Measurements from ENCODE around the gene PTS. TPM values are rescaled to one million over a fixed set of nuclear protein-coding genes. Genes with fewer than 3 reads are reported as not detected.

Gene PTS
- total RNA-seq, 1 donor from 2014 or later, result 28.9 TPM

GRCh38 chr11:112249871-112250610 is 23.8 kb downstream of the PTS start:
- Mint-ChIP-seq H3K4me1 (ENCODE audit: low read depth) (no peaks in the 10 kb centered on the region), H3K36me3 (ENCODE audit: low read depth) (no peaks in the 10 kb centered on the region), H3K27me3 (ENCODE audit: insufficient read depth) (peaks cover 2% of the 10 kb centered on the region), H3K4me3 (no peak overlapping the region), H3K27ac (no peak overlapping the region), H3K9me3 (no peaks in the 10 kb centered on the region)
- intact Hi-C loops (cut with micrococcal nuclease), result no loop called here
- no peak for DNase-seq (ENCODE audit: low spot score)

- no peak overlapping the region for H3K4me3 Mint-ChIP-seq
- H3K4me1 Mint-ChIP-seq (ENCODE audit: low read depth), result no peaks in the 10 kb centered on the region
- intact Hi-C loops (cut with micrococcal nuclease), result no loop called here
- no peaks in the 10 kb centered on the region for H3K9me3 Mint-ChIP-seq
- no peak for DNase-seq (ENCODE audit: low spot score)
- H3K36me3 Mint-ChIP-seq (ENCODE audit: low read depth), result no peaks in the 10 kb centered on the region
- H3K27me3 Mint-ChIP-seq (ENCODE audit: insufficient read depth), result no peaks in the 10 kb centered on the region
- H3K27ac Mint-ChIP-seq, result no peak overlapping the region
Measured at GRCh38 chr11:112253605-112254242, 27.5 kb downstream of the PTS start.

- Mint-ChIP-seq H3K27me3 (ENCODE audit: insufficient read depth) (no peaks in the 10 kb centered on the region), H3K4me3 (no peak overlapping the region), H3K36me3 (ENCODE audit: low read depth) (no peaks in the 10 kb centered on the region), H3K9me3 (no peaks in the 10 kb centered on the region), H3K4me1 (ENCODE audit: low read depth) (no peaks in the 10 kb centered on the region), H3K27ac (no peak overlapping the region)
- intact Hi-C loops (cut with micrococcal nuclease), result no loop called here
- no peak for DNase-seq (ENCODE audit: low spot score)
Measured at GRCh38 chr11:112255067-112255720, 29.0 kb downstream of the PTS start.

GRCh38 chr11:112260490-112260889 is 34.3 kb downstream of the PTS start, which contains the start of gene PLET1:
Gene PLET1 (minus strand): TSS chr11:112260860. CDS start chr11:112260589, 271 bp downstream.
- Mint-ChIP-seq H3K4me3 (no peak within 1 kb of the TSS), H3K4me1 (ENCODE audit: low read depth) (no peaks in the 10 kb centered on the region), H3K27ac (no peak within 1 kb of the TSS), H3K9me3 (no peaks in the 10 kb centered on the region), H3K36me3 (ENCODE audit: low read depth) (no peaks in the 10 kb centered on the region), H3K27me3 (ENCODE audit: insufficient read depth) (peaks cover 3% of the 10 kb centered on the region)
- DNase-seq (ENCODE audit: low spot score), result no peak
- intact Hi-C loops (cut with micrococcal nuclease), result no loop called here

- no peak for DNase-seq (ENCODE audit: low spot score)
- H3K4me1 Mint-ChIP-seq (ENCODE audit: low read depth), result no peaks in the 10 kb centered on the region
- no peaks in the 10 kb centered on the region for H3K36me3 Mint-ChIP-seq (ENCODE audit: low read depth)
- no peak overlapping the region for H3K27ac Mint-ChIP-seq
- H3K9me3 Mint-ChIP-seq, result no peaks in the 10 kb centered on the region
- no peak overlapping the region for H3K4me3 Mint-ChIP-seq
- intact Hi-C loops (cut with micrococcal nuclease), result no loop called here
- peaks cover 6% of the 10 kb centered on the region for H3K27me3 Mint-ChIP-seq (ENCODE audit: insufficient read depth)
Measured at GRCh38 chr11:112265659-112266409, 39.6 kb downstream of the PTS start.

- Mint-ChIP-seq H3K9me3 (no peaks in the 10 kb centered on the region), H3K4me3 (no peak overlapping the region), H3K36me3 (ENCODE audit: low read depth) (no peaks in the 10 kb centered on the region), H3K27ac (no peak overlapping the region), H3K4me1 (ENCODE audit: low read depth) (no peaks in the 10 kb centered on the region), H3K27me3 (ENCODE audit: insufficient read depth) (peaks cover 6% of the 10 kb centered on the region)
- intact Hi-C loops (cut with micrococcal nuclease), result no loop called here
- DNase-seq (ENCODE audit: low spot score), result no peak
Measured at GRCh38 chr11:112266410-112266778, 40.2 kb downstream of the PTS start.

GRCh38 chr11:112267188-112267591 is 41.0 kb downstream of the PTS start:
- no peaks in the 10 kb centered on the region for H3K9me3 Mint-ChIP-seq
- H3K4me1 Mint-ChIP-seq (ENCODE audit: low read depth), result no peaks in the 10 kb centered on the region
- H3K27me3 Mint-ChIP-seq (ENCODE audit: insufficient read depth), result peaks cover 2% of the 10 kb centered on the region
- no peaks in the 10 kb centered on the region for H3K36me3 Mint-ChIP-seq (ENCODE audit: low read depth)
- no peak overlapping the region for H3K4me3 Mint-ChIP-seq
- no peak overlapping the region for H3K27ac Mint-ChIP-seq
- DNase-seq (ENCODE audit: low spot score), result no peak
- intact Hi-C loops (cut with micrococcal nuclease), result no loop called here

- H3K9me3 Mint-ChIP-seq, result no peaks in the 10 kb centered on the region
- intact Hi-C loops (cut with micrococcal nuclease), result no loop called here
- H3K4me1 Mint-ChIP-seq (ENCODE audit: low read depth), result no peaks in the 10 kb centered on the region
- no peak for DNase-seq (ENCODE audit: low spot score)
- H3K4me3 Mint-ChIP-seq, result no peak overlapping the region
- H3K36me3 Mint-ChIP-seq (ENCODE audit: low read depth), result no peaks in the 10 kb centered on the region
- H3K27me3 Mint-ChIP-seq (ENCODE audit: insufficient read depth), result peaks cover 2% of the 10 kb centered on the region
- H3K27ac Mint-ChIP-seq, result no peak overlapping the region
Measured at GRCh38 chr11:112268406-112268805, 42.2 kb downstream of the PTS start.

GRCh38 chr11:112269139-112269538 is 42.9 kb downstream of the PTS start:
- intact Hi-C loops (cut with micrococcal nuclease), result no loop called here
- Mint-ChIP-seq H3K27me3 (ENCODE audit: insufficient read depth) (peaks cover 2% of the 10 kb centered on the region), H3K36me3 (ENCODE audit: low read depth) (no peaks in the 10 kb centered on the region), H3K4me3 (no peak overlapping the region), H3K27ac (no peak overlapping the region), H3K9me3 (no peaks in the 10 kb centered on the region), H3K4me1 (ENCODE audit: low read depth) (no peaks in the 10 kb centered on the region)
- DNase-seq (ENCODE audit: low spot score), result no peak

- Mint-ChIP-seq H3K9me3 (no peaks in the 10 kb centered on the region), H3K4me3 (no peak overlapping the region)
Measured at GRCh38 chr11:112270551-112271180, 44.4 kb downstream of the PTS start.

GRCh38 chr11:112271242-112271641 is 45.0 kb downstream of the PTS start:
- no peaks in the 10 kb centered on the region for H3K9me3 Mint-ChIP-seq
- no peak overlapping the region for H3K4me3 Mint-ChIP-seq
- no peaks in the 10 kb centered on the region for H3K36me3 Mint-ChIP-seq (ENCODE audit: low read depth)
- peaks cover 4% of the 10 kb centered on the region for H3K4me1 Mint-ChIP-seq (ENCODE audit: low read depth)
- H3K27ac Mint-ChIP-seq, result no peak overlapping the region
- DNase-seq (ENCODE audit: low spot score), result no peak
- intact Hi-C loops (cut with micrococcal nuclease), result no loop called here
- H3K27me3 Mint-ChIP-seq (ENCODE audit: insufficient read depth), result peaks cover 2% of the 10 kb centered on the region

More at GRCh38 chr11:112270551-112271180, 44.4 kb downstream of the PTS start:
- H3K27ac Mint-ChIP-seq, result no peak overlapping the region
- no peaks in the 10 kb centered on the region for H3K4me1 Mint-ChIP-seq (ENCODE audit: low read depth)
- intact Hi-C loops (cut with micrococcal nuclease), result no loop called here
- no peak for DNase-seq (ENCODE audit: low spot score)
- peaks cover 2% of the 10 kb centered on the region for H3K27me3 Mint-ChIP-seq (ENCODE audit: insufficient read depth)
- H3K36me3 Mint-ChIP-seq (ENCODE audit: low read depth), result no peaks in the 10 kb centered on the region

GRCh38 chr11:112273066-112273465 is 46.8 kb downstream of the PTS start:
- H3K4me3 Mint-ChIP-seq, result no peak overlapping the region
- intact Hi-C loops (cut with micrococcal nuclease), result no loop called here
- H3K36me3 Mint-ChIP-seq (ENCODE audit: low read depth), result no peaks in the 10 kb centered on the region
- DNase-seq (ENCODE audit: low spot score), result no peak
- peaks cover 12% of the 10 kb centered on the region for H3K4me1 Mint-ChIP-seq (ENCODE audit: low read depth)
- H3K27me3 Mint-ChIP-seq (ENCODE audit: insufficient read depth), result peaks cover 4% of the 10 kb centered on the region
- H3K27ac Mint-ChIP-seq, result no peak overlapping the region
- H3K9me3 Mint-ChIP-seq, result no peaks in the 10 kb centered on the region

All from activated T-helper 1 cell treated with anti-CD3 and anti-CD28 coated beads, Interleukin-12 subunit alpha, Interleukin-12 subunit beta, Interleukin-2, Interleukin-4 antibody, amounts not matched to agents 30 ng/mL and 10 ng/mL and 1 ng/mL, durations not matched to agents 14 hours and 24 hours and 36 hours (primary cell).